HCT116 (cell line): ENCODE results near the gene TDRD10. TPM values are rescaled to one million over a fixed set of nuclear protein-coding genes. Genes with fewer than 3 reads are reported as not detected.

Experiments
- ATAC-seq: fragments of 200-7000 bp; cut with Tn5 transposase; 2 replicates; pipeline ENCODE4 v1.9.1; 2020; ENCODE audit warnings: mild to moderate bottlenecking, moderate library complexity
- BruUV-seq: library from RNA; stranded (reverse); fragments of 400-500 nt; replicated peaks from 2 replicates; lab custom pipeline; 2021; lab: Mats Ljungman, UMichigan
- CTCF ChIA-PET: fragments of 300-600 bp; sonication (Branson Sonifier 250); formaldehyde crosslinking; loops from one replicate; lab custom pipeline; 2021; ENCODE audit warnings: antibody characterized with exemption; lab: Charles Lee
- POLR2A ChIA-PET: fragments of 300-600, 350-600 bp; sonication (Branson Sonifier 250); formaldehyde crosslinking; loops from one replicate; lab custom pipeline; 2021; ENCODE audit warnings: antibody characterized with exemption; lab: Charles Lee
- RAD21 ChIA-PET, 2 experiments: fragments of 300-600 bp; sonication (Branson Sonifier 250); formaldehyde crosslinking; loops; one replicate each; lab custom pipeline; 2023; ENCODE audit warnings: low total read pairs in 2 of 2; ENCODE audit not compliant: uncharacterized antibody in 2 of 2, unreplicated experiment in 2 of 2, low non-redundant PET in 1 of 2; lab: Charles Lee
- DNase-seq: peaks from one replicate; pipeline ENCODE4 v3.0.0-alpha.2; 2010; ENCODE audit warnings: low read depth, low spot score
- H2AFZ ChIP-seq: fragments of 200-600 bp; shearing (Covaris generic), sonication (generic); 2 replicates; pipeline ENCODE4 v1.6.1; 2017; ENCODE audit warnings: low read depth, mixed run types, mixed read lengths, antibody characterized with exemption, low read length; ENCODE audit not compliant: poor library complexity, severe bottlenecking
- H3K27ac ChIP-seq: 2 replicates; pipeline ENCODE4 v1.5.1; 2012; ENCODE audit warnings: low read depth, low read length
- H3K27me3 ChIP-seq: fragments of 200-600 bp; sonication (generic); 2 replicates; pipeline ENCODE4 v1.6.1; 2016; ENCODE audit warnings: mixed run types, low read length, mixed read lengths; ENCODE audit not compliant: insufficient read depth
- H3K36me3 ChIP-seq, 2 experiments: fragments of 200-500 bp in 1 of 2; fragments of 200-600 bp in 1 of 2; sonication (Bioruptor generic) in 1 of 2; sonication (generic) in 1 of 2; 2 replicates each; pipeline versions ENCODE4 v1.5.1 to v1.6.1; 2014 to 2016; ENCODE audit warnings: low read length in 2 of 2, inconsistent platforms in 1 of 2, mixed read lengths in 1 of 2, mixed run types in 1 of 2; ENCODE audit not compliant: insufficient read depth in 2 of 2, control insufficient read depth in 1 of 2
- H3K4me1 ChIP-seq, 2 experiments: fragments of 200-600 bp in 1 of 2; sonication (generic) in 1 of 2; 2 replicates each; pipeline versions ENCODE4 v1.5.1 to v1.6.1; 2012 to 2017; ENCODE audit warnings: low read length in 2 of 2, inconsistent platforms in 1 of 2, mild to moderate bottlenecking in 1 of 2, mixed read lengths in 1 of 2, mixed run types in 1 of 2, moderate library complexity in 1 of 2; ENCODE audit not compliant: insufficient read depth in 2 of 2, control insufficient read depth in 1 of 2
- H3K4me2 ChIP-seq: fragments of 200-600 bp; sonication (generic); 2 replicates; pipeline ENCODE4 v1.6.1; 2017; ENCODE audit warnings: mixed run types, low read length, mixed read lengths
- H3K4me3 ChIP-seq, 2 experiments: fragments of 200-600 bp in 1 of 2; sonication (generic) in 1 of 2; replicated peaks in 1 of 2; 2 replicates each; pipeline ENCODE4 v1.5.1; 2011 to 2016; ENCODE audit warnings: low read length in 2 of 2, control low read depth in 1 of 2, low read depth in 1 of 2, mild to moderate bottlenecking in 1 of 2, mixed read lengths in 1 of 2, mixed run types in 1 of 2
- H3K79me2 ChIP-seq: fragments of 200-600 bp; sonication (generic); 2 replicates; pipeline ENCODE4 v1.6.1; 2017; ENCODE audit warnings: mild to moderate bottlenecking, mixed run types, low read length, moderate library complexity, mixed read lengths; ENCODE audit not compliant: insufficient read depth
- H3K9ac ChIP-seq: fragments of 200-600 bp; sonication (generic); 2 replicates; pipeline ENCODE4 v1.6.1; 2016; ENCODE audit warnings: low read length, mixed read lengths
- H3K9me2 ChIP-seq: fragments of 200-600 bp; sonication (generic), shearing (Covaris generic); 2 replicates; pipeline ENCODE4 v1.6.1; 2017; ENCODE audit warnings: mixed run types, mild to moderate bottlenecking, moderate library complexity; ENCODE audit not compliant: insufficient read depth
- H3K9me3 ChIP-seq, 2 experiments: fragments of 200-500 bp in 1 of 2; fragments of 200-600 bp in 1 of 2; sonication (Bioruptor generic) in 1 of 2; sonication (generic) in 1 of 2; 2 replicates each; pipeline ENCODE4 v1.6.1; 2014 to 2017; ENCODE audit warnings: low read length in 2 of 2, mixed read lengths in 2 of 2, inconsistent platforms in 1 of 2, low read depth in 1 of 2, mild to moderate bottlenecking in 1 of 2, mixed run types in 1 of 2, moderate library complexity in 1 of 2; ENCODE audit not compliant: control insufficient read depth in 1 of 2, insufficient read depth in 1 of 2
- H4K20me1 ChIP-seq: fragments of 200-600 bp; sonication (generic), shearing (Covaris generic); 2 replicates; pipeline ENCODE4 v1.6.1; 2017; ENCODE audit warnings: mixed run types, mild to moderate bottlenecking, moderate library complexity; ENCODE audit not compliant: insufficient read depth
- ATF3 ChIP-seq: IDR thresholded peaks from 2 replicates; pipeline ENCODE4 v1.6.1; 2012
- CBX3 ChIP-seq: IDR thresholded peaks from 2 replicates; pipeline ENCODE4 v1.6.1; 2012; ENCODE audit warnings: low read depth
- ELF1 ChIP-seq: IDR thresholded peaks from 2 replicates; pipeline ENCODE4 v1.6.1; 2012; ENCODE audit warnings: low read depth, borderline replicate concordance
- FOSL1 ChIP-seq: IDR thresholded peaks from 2 replicates; pipeline ENCODE4 v1.6.1; 2012; ENCODE audit warnings: low read depth
- JUND ChIP-seq: IDR thresholded peaks from 2 replicates; pipeline ENCODE4 v1.6.1; 2012
- POLR2AphosphoS5 ChIP-seq: IDR thresholded peaks from 2 replicates; pipeline ENCODE4 v1.6.1; 2011; ENCODE audit warnings: mild to moderate bottlenecking, low read depth, low read length, moderate library complexity
- SIN3A ChIP-seq: IDR thresholded peaks from 2 replicates; pipeline ENCODE4 v1.6.1; 2012; ENCODE audit warnings: low read depth
- SP1 ChIP-seq: IDR thresholded peaks from 2 replicates; pipeline ENCODE4 v1.6.1; 2012; ENCODE audit warnings: low read depth
- TCF7L2 ChIP-seq: IDR thresholded peaks from 2 replicates; pipeline ENCODE4 v1.7.0; 2011; ENCODE audit warnings: borderline replicate concordance, inconsistent platforms; ENCODE audit not compliant: insufficient read depth, insufficient read length; ENCODE audit errors: extremely low read depth
- intact Hi-C: fragments of 100-400 bp; cut with micrococcal nuclease; formaldehyde crosslinking; loops from 2 replicates; pipeline ENCODE4 v1.10.0; 2022
- total RNA-seq: library from RNA; stranded (reverse); gene quantifications from one replicate; pipeline ENCODE4 v1.2.1, GENCODE V29; 2021; ENCODE audit not compliant: unreplicated experiment
- TF ChIP-seq, protein P1 (sequence below), 3 experiments: fragments of 200-600 bp in 1 of 3; sonication (generic) in 1 of 3; IDR thresholded peaks in 2 of 3; conservative IDR thresholded peaks in 1 of 3; 2 replicates each; pipeline ENCODE4 v1.5.1; 2012 to 2017; ENCODE audit warnings: low read depth in 2 of 3, low read length in 2 of 3, antibody characterized with exemption in 1 of 3, borderline replicate concordance in 1 of 3, control low read depth in 1 of 3, mild to moderate bottlenecking in 1 of 3, mixed read lengths in 1 of 3, mixed run types in 1 of 3, moderate library complexity in 1 of 3; ENCODE audit not compliant: insufficient read depth in 1 of 3

Gene TDRD10
- total RNA-seq, 1 experiment from 2014 or later, result not detected

DNA sequence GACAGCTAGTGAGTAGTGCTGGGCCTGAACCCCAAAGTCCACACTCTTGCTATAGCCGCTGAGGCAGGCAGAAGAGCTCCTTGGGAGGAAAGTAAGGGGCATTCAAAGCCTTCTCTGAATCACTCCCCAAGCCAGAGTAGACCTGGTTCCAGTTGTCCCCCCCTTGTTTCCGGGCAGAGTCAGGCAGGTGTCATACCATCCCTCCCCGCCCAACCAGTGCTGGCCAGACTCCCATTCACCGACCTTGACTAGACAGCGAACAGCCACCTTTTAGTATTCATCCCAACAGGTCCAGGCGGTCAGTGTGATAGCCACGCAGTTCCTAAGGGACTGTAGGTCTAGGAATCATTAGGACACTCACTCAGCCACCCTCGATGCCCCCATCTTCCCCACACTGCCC is 77.4 kb downstream of the TDRD10 start:
- DNase-seq, result no peak
- H3K27ac ChIP-seq, result no peak overlapping the region
- H2AFZ ChIP-seq, result no peak overlapping the region
- no peaks in the 10 kb centered on the region for H3K9me2 ChIP-seq
- BruUV-seq, result no TSS peak
- no peaks in the 10 kb centered on the region for H3K27me3 ChIP-seq
- H3K9me3 ChIP-seq, result no peaks in the 10 kb centered on the region
- no peak overlapping the region for H3K9ac ChIP-seq
- peaks cover 37 to 51% of the 10 kb centered on the region in 2 experiments; a peak in 3 of 4 replicates for H3K36me3 ChIP-seq
- TF ChIP-seq SP1 (no peak), FOSL1 (no peak), JUND (no peak), TCF7L2 (no peak), POLR2AphosphoS5 (no peak), SIN3A (no peak), ATF3 (no peak), ELF1 (no peak), CBX3 (no peak)
- TF ChIP-seq, protein P1, sequence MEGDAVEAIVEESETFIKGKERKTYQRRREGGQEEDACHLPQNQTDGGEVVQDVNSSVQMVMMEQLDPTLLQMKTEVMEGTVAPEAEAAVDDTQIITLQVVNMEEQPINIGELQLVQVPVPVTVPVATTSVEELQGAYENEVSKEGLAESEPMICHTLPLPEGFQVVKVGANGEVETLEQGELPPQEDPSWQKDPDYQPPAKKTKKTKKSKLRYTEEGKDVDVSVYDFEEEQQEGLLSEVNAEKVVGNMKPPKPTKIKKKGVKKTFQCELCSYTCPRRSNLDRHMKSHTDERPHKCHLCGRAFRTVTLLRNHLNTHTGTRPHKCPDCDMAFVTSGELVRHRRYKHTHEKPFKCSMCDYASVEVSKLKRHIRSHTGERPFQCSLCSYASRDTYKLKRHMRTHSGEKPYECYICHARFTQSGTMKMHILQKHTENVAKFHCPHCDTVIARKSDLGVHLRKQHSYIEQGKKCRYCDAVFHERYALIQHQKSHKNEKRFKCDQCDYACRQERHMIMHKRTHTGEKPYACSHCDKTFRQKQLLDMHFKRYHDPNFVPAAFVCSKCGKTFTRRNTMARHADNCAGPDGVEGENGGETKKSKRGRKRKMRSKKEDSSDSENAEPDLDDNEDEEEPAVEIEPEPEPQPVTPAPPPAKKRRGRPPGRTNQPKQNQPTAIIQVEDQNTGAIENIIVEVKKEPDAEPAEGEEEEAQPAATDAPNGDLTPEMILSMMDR (IDR thresholded peaks at IDR 0.05 in 2 of 3, conservative IDR thresholded peaks at IDR 0.05 in 1 of 3; ENCODE audit: borderline replicate concordance in 1 of 3, insufficient read depth in 1 of 3, low read depth in 2 of 3, low read length in 2 of 3), result no peak
- TF ChIP-seq, all 23 proteins: peak for 0
- ChIA-PET RAD21 (no interaction called here), CTCF (interaction anchor here (1.1 kb wide), 1 partner anchor 20 kb away, joined by 3 read pairs; no protein-coding TSS in a partner anchor), POLR2A (no interaction called here)
- H3K4me3 ChIP-seq, result no peak overlapping the region
- no peaks in the 10 kb centered on the region for H3K4me1 ChIP-seq
- ATAC-seq, result no peak
- H3K4me2 ChIP-seq, result no peak overlapping the region
- H4K20me1 ChIP-seq, result no peaks in the 10 kb centered on the region
- intact Hi-C loops, result no loop called here
- H3K79me2 ChIP-seq, result no peaks in the 10 kb centered on the region
